ENCODE data around the gene OR1D2.

OR1D2 gene

GRCh38 chr17:3046753-3047152 is 57.5 kb downstream of the OR1D2 start:
- H2AFZ ChIP-seq (ENCODE audit: low read length, unreplicated experiment): no peak overlapping the region
- H3K79me2 ChIP-seq (ENCODE audit: control insufficient read depth, insufficient read depth, low read length, unreplicated experiment): no peaks in the 10 kb centered on the region
- H3K4me3 ChIP-seq (ENCODE audit: low read depth, low read length): no peak overlapping the region
- H3K36me3 ChIP-seq (ENCODE audit: insufficient read depth, low read length): no peaks in the 10 kb centered on the region
- H3K27ac ChIP-seq (ENCODE audit: low read depth, low read length): no peak overlapping the region
- no peaks in the 10 kb centered on the region for H3K27me3 ChIP-seq (ENCODE audit: insufficient read depth, low read length)
- H3K4me1 ChIP-seq (ENCODE audit: control insufficient read depth, insufficient read depth, low read length, unreplicated experiment): no peaks in the 10 kb centered on the region

- Histone ChIP-seq H2AFZ (ENCODE audit: low read length, unreplicated experiment) (no peak overlapping the region), H3K27me3 (ENCODE audit: insufficient read depth, low read length) (no peaks in the 10 kb centered on the region), H3K36me3 (ENCODE audit: insufficient read depth, low read length) (no peaks in the 10 kb centered on the region), H3K4me3 (ENCODE audit: low read depth, low read length) (no peak overlapping the region), H3K27ac (ENCODE audit: low read depth, low read length) (no peak overlapping the region), H3K4me1 (ENCODE audit: control insufficient read depth, insufficient read depth, low read length, unreplicated experiment) (no peaks in the 10 kb centered on the region), H3K79me2 (ENCODE audit: control insufficient read depth, insufficient read depth, low read length, unreplicated experiment) (no peaks in the 10 kb centered on the region)
Measured at GRCh38 chr17:3043737-3044365, 60.4 kb downstream of the OR1D2 start.

- Histone ChIP-seq H3K27me3 (ENCODE audit: insufficient read depth, low read length) (no peaks in the 10 kb centered on the region), H3K4me1 (ENCODE audit: control insufficient read depth, insufficient read depth, low read length, unreplicated experiment) (no peaks in the 10 kb centered on the region), H3K4me3 (ENCODE audit: low read depth, low read length) (no peak overlapping the region), H3K79me2 (ENCODE audit: control insufficient read depth, insufficient read depth, low read length, unreplicated experiment) (no peaks in the 10 kb centered on the region), H2AFZ (ENCODE audit: low read length, unreplicated experiment) (no peak overlapping the region), H3K27ac (ENCODE audit: low read depth, low read length) (no peak overlapping the region), H3K36me3 (ENCODE audit: insufficient read depth, low read length) (no peaks in the 10 kb centered on the region)
Measured at GRCh38 chr17:3040882-3041281, 63.3 kb downstream of the OR1D2 start.

- no peak overlapping the region for H3K4me3 ChIP-seq (ENCODE audit: low read depth, low read length)
- H2AFZ ChIP-seq (ENCODE audit: low read length, unreplicated experiment): no peak overlapping the region
Measured at GRCh38 chr17:3039736-3040135, 64.5 kb downstream of the OR1D2 start.

GRCh38 chr17:3038941-3039340 is 65.3 kb downstream of the OR1D2 start:
- no peaks in the 10 kb centered on the region for H3K36me3 ChIP-seq (ENCODE audit: insufficient read depth, low read length)
- no peaks in the 10 kb centered on the region for H3K27me3 ChIP-seq (ENCODE audit: insufficient read depth, low read length)
- no peak overlapping the region for H2AFZ ChIP-seq (ENCODE audit: low read length, unreplicated experiment)
- no peaks in the 10 kb centered on the region for H3K4me1 ChIP-seq (ENCODE audit: control insufficient read depth, insufficient read depth, low read length, unreplicated experiment)
- no peak overlapping the region for H3K4me3 ChIP-seq (ENCODE audit: low read depth, low read length)
- H3K27ac ChIP-seq (ENCODE audit: low read depth, low read length): no peak overlapping the region
- H3K79me2 ChIP-seq (ENCODE audit: control insufficient read depth, insufficient read depth, low read length, unreplicated experiment): no peaks in the 10 kb centered on the region

More at GRCh38 chr17:3039736-3040135, 64.5 kb downstream of the OR1D2 start:
- H3K79me2 ChIP-seq (ENCODE audit: control insufficient read depth, insufficient read depth, low read length, unreplicated experiment): no peaks in the 10 kb centered on the region
- no peak overlapping the region for H3K27ac ChIP-seq (ENCODE audit: low read depth, low read length)
- no peaks in the 10 kb centered on the region for H3K4me1 ChIP-seq (ENCODE audit: control insufficient read depth, insufficient read depth, low read length, unreplicated experiment)
- no peaks in the 10 kb centered on the region for H3K27me3 ChIP-seq (ENCODE audit: insufficient read depth, low read length)
- no peaks in the 10 kb centered on the region for H3K36me3 ChIP-seq (ENCODE audit: insufficient read depth, low read length)
